Lung (tissue), 10 donors: ENCODE measurements around the gene AMY1B. TPM values are rescaled to one million over a fixed set of nuclear protein-coding genes. Genes with fewer than 3 reads are reported as not detected.
"Not testable (repeated sequence)": the region's sequence is repeated elsewhere in the genome, so short reads cannot be mapped to it uniquely, and the experiment has no call there.

Experiments used
- ATAC-seq: fragments of 200-7000 bp; cut with Tn5 transposase; one replicate; pipeline ENCODE4 v1.9.1; 2020; ENCODE audit warnings: moderate number of reproducible peaks; ENCODE audit not compliant: insufficient read depth, low FRiP score
- DNase-seq, 3 donors: peaks; one replicate each; pipeline ENCODE4 v3.0.0-alpha.2; 2013 to 2017
- H3K27ac ChIP-seq, 2 donors: one replicate each; pipeline ENCODE4 v1.5.1; 2013; ENCODE audit warnings: mild to moderate bottlenecking in 2 of 2, moderate library complexity in 2 of 2, control low read depth in 1 of 2, inconsistent platforms in 1 of 2, low read depth in 1 of 2, low read length in 1 of 2
- H3K27me3 ChIP-seq, 3 donors: one replicate each; pipeline ENCODE4 v1.5.1; 2013; ENCODE audit warnings: low read length in 2 of 3; ENCODE audit not compliant: control insufficient read depth in 3 of 3, insufficient read depth in 3 of 3
- H3K36me3 ChIP-seq, 4 donors: one replicate each; pipeline ENCODE4 v1.5.1; 2013; ENCODE audit warnings: low read length in 4 of 4, mild to moderate bottlenecking in 1 of 4, moderate library complexity in 1 of 4; ENCODE audit not compliant: control insufficient read depth in 4 of 4, insufficient read depth in 4 of 4
- H3K4me1 ChIP-seq, 5 donors: one replicate each; pipeline ENCODE4 v1.5.1; 2013; ENCODE audit warnings: low read length in 5 of 5, mild to moderate bottlenecking in 2 of 5, moderate library complexity in 1 of 5; ENCODE audit not compliant: control insufficient read depth in 5 of 5, insufficient read depth in 5 of 5
- H3K4me3 ChIP-seq: one replicate; pipeline ENCODE4 v1.5.1; 2013; ENCODE audit warnings: mild to moderate bottlenecking, control low read depth, moderate library complexity
- H3K9ac ChIP-seq, 2 donors: one replicate each; pipeline ENCODE4 v1.5.1; 2013; ENCODE audit warnings: low read length in 2 of 2, control low read depth in 1 of 2; ENCODE audit not compliant: insufficient read depth in 1 of 2
- H3K9me3 ChIP-seq, 4 donors: one replicate each; pipeline ENCODE4 v1.5.1; 2013; ENCODE audit warnings: low read length in 3 of 4, mild to moderate bottlenecking in 1 of 4, moderate library complexity in 1 of 4; ENCODE audit not compliant: control insufficient read depth in 4 of 4, insufficient read depth in 3 of 4
- WGBS, 2 donors: extraction: QIAGEN DNeasy Blood & Tissue Kit; methylation state at CpG; one replicate each; pipeline ENCODE4 v1.1.7; 2013; 5-methylcytosine and 5-hydroxymethylcytosine counted together
- polyA plus RNA-seq, 2 donors: library from polyadenylated mRNA; stranded (reverse); fragments of 200-250 nt; gene quantifications; one replicate each; pipeline ENCODE4 v1.2.1, GENCODE V29; 2013
- total RNA-seq, 2 donors: library from RNA; depleted of rRNA in 1 of 2; stranded (reverse); fragments of >200 nt in 1 of 2; gene quantifications; one replicate each; pipeline ENCODE4 v1.2.1, GENCODE V29; 2014 to 2021
- donor health status: Bipolar disorder and iron deficiency.
- donor health status: healthy.
- donor health status: DM: yes; HTN: yes; CAD: no.

The AMY1B gene
- total and polyA plus RNA-seq, 4 donors: 2.7 to 15.6 (median 4.4) TPM

GRCh38 chr1:103707670-103708069, 11.7 kb upstream of the AMY1B start:
- not testable (repeated sequence) for H3K9ac ChIP-seq, H3K27ac ChIP-seq, H3K27me3 ChIP-seq, H3K9me3 ChIP-seq, H3K36me3 ChIP-seq, H3K4me3 ChIP-seq, DNase-seq, H3K4me1 ChIP-seq
- no CpG with 5 or more reads among the region's 3 CpGs for WGBS, 2 donors
- peak; percentile 72 for ATAC-seq

GRCh38 chr1:103701256-103701655, 5.2 kb upstream of the AMY1B start:
- not testable (repeated sequence) for H3K27ac ChIP-seq, H3K9me3 ChIP-seq, ATAC-seq, H3K36me3 ChIP-seq, H3K9ac ChIP-seq, H3K4me1 ChIP-seq, H3K27me3 ChIP-seq, DNase-seq, H3K4me3 ChIP-seq
- WGBS, 2 donors: no CpG with 5 or more reads among the region's 4 CpGs

GRCh38 chr1:103700669-103701068, 4.7 kb upstream of the AMY1B start:
- H3K9ac ChIP-seq, H3K4me3 ChIP-seq, H3K27ac ChIP-seq, DNase-seq, H3K36me3 ChIP-seq, H3K27me3 ChIP-seq, H3K9me3 ChIP-seq, H3K4me1 ChIP-seq: not testable (repeated sequence)
- WGBS, 2 donors: no CpG with 5 or more reads among the region's 4 CpGs
- ATAC-seq: peak; percentile 75

GRCh38 chr1:103697430-103697829, 1.4 kb upstream of the AMY1B start:
- H3K4me1 ChIP-seq, ATAC-seq, H3K9ac ChIP-seq, H3K4me3 ChIP-seq, DNase-seq, H3K27me3 ChIP-seq, H3K36me3 ChIP-seq, H3K27ac ChIP-seq, H3K9me3 ChIP-seq: not testable (repeated sequence)
- WGBS, 2 donors: no CpG with 5 or more reads among the region's 6 CpGs

GRCh38 chr1:103676335-103676734, 19.7 kb downstream of the AMY1B start:
- H3K9me3 ChIP-seq, H3K27me3 ChIP-seq, H3K9ac ChIP-seq, DNase-seq, H3K27ac ChIP-seq, H3K4me1 ChIP-seq, ATAC-seq, H3K4me3 ChIP-seq, H3K36me3 ChIP-seq: not testable (repeated sequence)
- no CpG with 5 or more reads among the region's 3 CpGs for WGBS, 2 donors

- not testable (repeated sequence) for DNase-seq, H3K9me3 ChIP-seq, H3K27ac ChIP-seq, H3K36me3 ChIP-seq, ATAC-seq, H3K9ac ChIP-seq, H3K4me3 ChIP-seq, H3K27me3 ChIP-seq, H3K4me1 ChIP-seq
- WGBS, 2 donors: no CpG with 5 or more reads among the region's 5 CpGs
Observed at GRCh38 chr1:103655460-103655859, 40.5 kb downstream of the AMY1B start, which contains the start of gene AMY1A. Gene AMY1A, plus strand, starts transcription at chr1:103655760. Its CDS starts 571 bp downstream, at chr1:103656331.

GRCh38 chr1:103654133-103654532, 41.9 kb downstream of the AMY1B start:
- DNase-seq, H3K4me1 ChIP-seq, H3K36me3 ChIP-seq, ATAC-seq, H3K27me3 ChIP-seq, H3K9me3 ChIP-seq, H3K4me3 ChIP-seq, H3K9ac ChIP-seq, H3K27ac ChIP-seq: not testable (repeated sequence)
- no CpG with 5 or more reads among the region's 6 CpGs for WGBS, 2 donors

GRCh38 chr1:103650889-103651288, 45.1 kb downstream of the AMY1B start:
- no CpG with 5 or more reads among the region's 4 CpGs for WGBS, 2 donors
- not testable (repeated sequence) for H3K4me3 ChIP-seq, H3K27me3 ChIP-seq, H3K9ac ChIP-seq, H3K27ac ChIP-seq, H3K4me1 ChIP-seq, DNase-seq, H3K36me3 ChIP-seq, H3K9me3 ChIP-seq
- ATAC-seq: peak; percentile 77

GRCh38 chr1:103650305-103650704, 45.7 kb downstream of the AMY1B start:
- not testable (repeated sequence) for H3K4me1 ChIP-seq, H3K27ac ChIP-seq, H3K4me3 ChIP-seq, H3K36me3 ChIP-seq, ATAC-seq, H3K27me3 ChIP-seq, H3K9ac ChIP-seq, DNase-seq, H3K9me3 ChIP-seq
- WGBS, 2 donors: no CpG with 5 or more reads among the region's 3 CpGs
